GDM1 (cell line): Measurements from ENCODE around the gene THSD7A.

Experiments
- DNase-seq: peaks from one replicate; lab custom pipeline; 2025; lab: John Stamatoyannopoulos, UW

The THSD7A gene

GRCh38 chr7:11810043-11810625 is 21.9 kb downstream of the THSD7A start:
- DNase-seq, result no peak

DNA sequence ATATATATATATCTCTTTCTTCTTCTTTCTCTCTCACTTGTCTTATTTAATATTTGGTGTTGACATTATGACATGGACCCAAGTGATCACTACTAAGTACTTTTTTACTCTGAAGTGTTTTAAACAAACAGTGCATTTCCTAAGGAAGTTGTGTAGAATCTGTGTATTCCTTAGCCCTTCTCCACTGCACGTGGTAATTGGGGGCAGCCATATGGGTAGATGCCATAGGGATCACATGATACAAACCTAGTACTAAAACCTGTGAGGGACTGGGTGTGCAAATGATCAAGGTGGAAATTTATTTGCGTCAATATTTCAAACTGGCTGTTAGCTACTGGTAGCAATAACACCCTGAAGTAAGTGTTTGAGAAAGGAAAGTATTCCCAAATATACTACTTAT is 25.0 kb downstream of the THSD7A start:
- DNase-seq, result no peak

GRCh38 chr7:11804621-11805020 is 27.4 kb downstream of the THSD7A start:
- DNase-seq, result no peak

DNA sequence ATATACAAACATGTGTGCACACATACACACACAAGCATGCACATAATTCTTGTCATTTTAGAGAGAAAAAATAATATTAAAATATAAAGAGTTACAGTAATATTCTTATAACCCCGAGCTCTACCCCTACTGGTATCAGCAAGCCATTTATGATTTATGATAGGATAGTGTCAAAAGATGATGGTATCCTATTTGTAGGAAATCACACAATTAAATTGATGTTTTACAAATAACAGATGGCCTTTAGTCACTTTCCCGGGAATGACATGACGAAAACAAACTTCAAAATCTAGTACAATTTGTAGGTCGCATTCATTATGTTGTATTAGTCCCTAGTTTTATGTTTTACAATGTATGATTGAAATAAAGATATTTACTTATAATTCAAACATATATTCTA is 36.8 kb downstream of the THSD7A start:
- DNase-seq, result no peak

- no peak for DNase-seq
Measured at GRCh38 chr7:11792166-11792565, 39.8 kb downstream of the THSD7A start.

DNA sequence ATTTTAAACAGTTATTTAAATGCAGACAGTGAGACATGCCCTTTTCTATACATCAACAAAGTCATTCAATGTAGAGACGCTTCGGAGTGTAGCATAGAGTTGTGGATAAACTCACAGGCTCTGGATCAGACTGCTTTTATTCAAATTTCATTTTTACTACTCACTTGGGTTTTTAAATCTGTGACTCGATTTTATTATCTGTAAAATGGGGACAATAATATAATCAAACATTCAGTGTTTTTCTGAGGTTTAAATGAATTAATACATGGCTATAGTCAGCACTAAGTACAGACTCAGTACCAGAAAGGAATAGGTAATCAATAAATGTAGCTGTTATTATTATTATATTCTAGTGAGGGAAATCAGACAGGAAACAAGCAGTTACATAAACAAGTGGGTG is 43.4 kb downstream of the THSD7A start:
- DNase-seq, result no peak

DNA sequence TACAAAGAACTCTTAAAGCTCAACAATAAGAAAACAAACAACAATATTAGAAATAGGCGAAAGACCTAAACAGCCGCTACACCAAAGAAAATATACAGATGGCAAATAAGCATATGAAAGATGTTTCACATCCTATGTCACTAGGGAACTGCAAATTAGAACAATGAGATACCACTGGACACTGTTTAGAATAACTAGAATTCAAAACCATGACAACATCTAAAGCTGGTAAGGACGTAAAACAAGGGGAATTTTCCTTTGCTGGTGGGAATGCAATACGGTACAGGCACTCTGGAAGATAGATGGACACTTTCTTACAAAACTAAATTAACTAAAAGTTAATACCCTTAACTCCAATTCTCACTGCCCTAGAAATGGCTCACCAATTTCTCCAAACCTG is 44.5 kb downstream of the THSD7A start:
- DNase-seq, result no peak

DNA sequence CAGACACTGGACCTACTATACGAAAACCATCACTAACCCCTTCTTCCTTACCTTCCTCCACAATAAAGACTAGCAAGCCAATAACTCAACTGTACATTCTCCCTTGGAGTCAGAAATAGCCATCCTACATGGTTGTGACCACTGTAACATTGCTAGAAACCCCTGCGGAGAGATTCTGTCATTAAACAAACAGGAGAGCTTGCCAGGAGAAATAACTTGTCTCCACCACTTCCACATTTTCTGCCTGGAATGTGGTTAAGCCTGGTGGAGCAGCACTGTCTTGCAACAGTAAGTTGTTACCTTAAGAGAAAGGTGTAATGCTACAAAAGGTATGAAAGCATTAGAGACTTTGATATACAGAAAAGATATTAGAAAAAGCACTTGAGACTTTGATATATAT is 45.8 kb downstream of the THSD7A start:
- DNase-seq, result no peak

- no peak for DNase-seq
Measured at GRCh38 chr7:11784769-11785536, 47.0 kb downstream of the THSD7A start.

- no peak for DNase-seq
Measured at GRCh38 chr7:11779864-11780674, 51.9 kb downstream of the THSD7A start.

- no peak for DNase-seq
Measured at GRCh38 chr7:11776039-11776438, 56.0 kb downstream of the THSD7A start.

DNA sequence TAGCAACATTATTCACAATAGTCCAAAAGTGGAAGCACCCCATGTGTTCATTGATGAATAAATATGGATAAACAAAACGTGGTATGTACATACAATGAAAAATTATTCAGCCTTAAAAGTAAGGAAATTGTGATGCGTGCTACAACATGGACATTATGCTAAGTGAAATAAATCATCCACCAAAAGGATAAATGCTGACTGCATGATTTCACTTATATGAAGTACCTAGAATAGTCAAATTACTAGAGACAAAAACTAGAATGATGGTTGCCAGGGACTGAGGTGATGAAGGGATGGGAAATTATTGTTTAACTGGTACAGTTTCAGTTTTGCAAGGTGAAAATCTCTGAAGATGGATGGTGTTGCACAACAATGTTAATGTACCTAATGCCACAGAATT is 56.6 kb downstream of the THSD7A start:
- no peak for DNase-seq

GRCh38 chr7:11768263-11768662 is 63.7 kb downstream of the THSD7A start:
- DNase-seq, result no peak

- DNase-seq, result no peak
Measured at GRCh38 chr7:11767148-11767547, 64.8 kb downstream of the THSD7A start.

- no peak for DNase-seq
Measured at GRCh38 chr7:11760372-11760771, 71.6 kb downstream of the THSD7A start.

GRCh38 chr7:11758627-11759111 is 73.3 kb downstream of the THSD7A start:
- DNase-seq, result no peak

GRCh38 chr7:11757153-11757552 is 74.8 kb downstream of the THSD7A start:
- DNase-seq, result no peak

DNA sequence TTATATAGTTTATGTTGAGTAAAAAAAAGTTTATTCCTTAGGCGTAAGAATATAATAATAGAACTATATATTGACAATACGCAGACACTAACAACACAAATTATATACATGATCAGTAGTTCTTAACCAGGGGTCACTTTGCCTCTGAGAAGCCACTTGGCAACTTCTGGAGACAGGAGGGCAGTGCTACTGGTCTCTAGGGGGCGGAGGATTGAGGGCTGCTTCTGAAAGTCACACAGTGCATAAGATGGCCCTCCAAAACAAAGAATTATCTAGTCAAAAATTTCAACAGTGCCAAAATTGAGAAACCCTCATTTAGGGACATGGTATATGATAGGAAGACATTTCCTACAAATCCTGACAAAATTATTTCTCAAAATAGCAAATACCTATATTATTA is 77.1 kb downstream of the THSD7A start:
- DNase-seq, result no peak

DNA sequence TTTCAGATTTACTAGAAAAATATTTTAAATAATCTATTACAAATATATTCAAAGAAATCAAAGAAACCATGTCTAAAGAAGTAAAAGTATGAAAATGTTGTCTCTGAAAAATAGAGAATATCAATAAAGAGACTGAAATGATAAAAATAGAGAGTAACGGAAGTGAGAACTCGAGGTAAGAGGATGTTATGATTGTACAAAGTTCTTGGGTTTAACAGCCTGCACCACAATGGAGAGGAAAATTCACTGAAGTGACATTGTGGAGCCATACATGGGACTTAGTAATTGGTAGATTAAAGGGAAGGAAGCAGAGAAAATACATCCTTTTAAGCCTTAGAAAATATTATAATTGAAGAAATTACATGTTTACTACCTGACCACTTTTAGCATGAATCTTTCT is 77.9 kb downstream of the THSD7A start:
- no peak for DNase-seq

DNA sequence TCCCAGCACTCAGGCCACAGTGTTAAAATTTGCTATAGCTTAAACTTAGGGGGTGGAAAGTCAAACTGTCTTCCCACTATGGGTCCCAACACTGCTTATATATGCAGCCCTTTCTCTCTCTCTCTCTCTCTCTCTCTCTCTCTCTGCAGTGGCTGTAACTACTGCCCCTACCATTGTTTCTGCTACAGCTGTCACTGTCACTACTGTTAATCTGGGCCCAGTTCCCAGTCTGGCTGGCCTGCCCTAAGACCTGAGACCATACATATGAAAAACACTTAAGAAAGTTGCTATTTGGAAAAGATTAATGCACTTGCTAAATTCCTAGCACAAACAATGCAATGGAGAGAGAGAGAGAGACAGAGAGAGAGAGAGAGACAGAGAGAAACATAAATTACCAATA is 78.6 kb downstream of the THSD7A start:
- no peak for DNase-seq

DNA sequence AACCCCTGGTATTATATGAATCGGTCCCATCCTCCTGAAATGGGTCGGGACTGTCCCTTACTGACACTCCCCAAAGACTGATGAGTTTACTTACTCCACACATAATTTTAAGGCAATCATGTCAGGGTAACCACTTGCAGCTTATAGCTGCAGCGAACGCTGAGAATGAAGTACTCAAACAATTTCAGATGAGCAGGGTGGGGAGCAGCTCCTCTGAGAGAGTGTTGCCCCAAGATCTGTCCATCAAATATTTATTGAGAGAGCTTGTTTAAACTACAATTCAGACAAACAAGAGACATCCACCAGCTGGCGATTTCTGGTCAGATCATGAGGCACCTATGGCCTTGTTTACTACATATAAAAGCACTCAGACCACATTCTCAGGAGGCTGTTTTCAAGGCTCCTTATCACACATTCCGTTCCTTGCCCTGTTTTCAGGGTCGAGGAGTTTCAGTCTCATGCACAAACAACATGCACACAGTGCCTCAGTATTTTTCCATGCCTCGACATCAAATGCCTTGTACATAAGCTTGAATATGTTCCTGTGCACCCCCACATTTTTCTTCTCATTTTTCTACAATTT is 80.1 kb downstream of the THSD7A start:
- no peak for DNase-seq

- no peak for DNase-seq
Measured at GRCh38 chr7:11751315-11751714, 80.7 kb downstream of the THSD7A start.

DNA sequence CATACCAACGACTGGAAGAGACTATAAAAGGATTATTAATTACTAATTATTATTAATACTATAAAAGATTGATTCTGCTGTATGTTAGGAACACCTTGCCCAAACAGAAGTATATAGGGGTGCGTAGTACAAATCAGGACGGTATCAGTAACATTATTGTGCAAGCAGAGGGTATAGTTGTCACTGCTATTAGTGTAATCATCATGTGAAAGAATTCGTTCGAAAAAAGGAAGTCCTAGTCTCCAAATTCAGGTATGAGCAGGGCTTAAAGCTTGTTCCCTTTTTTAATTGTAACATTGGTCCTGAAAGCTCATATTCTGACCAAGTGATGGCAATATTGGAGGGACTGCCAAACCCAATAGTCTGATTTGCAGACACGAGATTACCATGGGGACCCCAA is 81.8 kb downstream of the THSD7A start:
- no peak for DNase-seq
